GM12878 (cell line): Measurements from ENCODE around the gene ERVH48-1. TPM values are rescaled to one million over a fixed set of nuclear protein-coding genes. Genes with fewer than 3 reads are reported as not detected.
A peak's percentile ranks its signal among the peaks of the same experiment; 100 is the strongest.

Source experiments
- BCL11A ChIP-seq: IDR thresholded peaks from 2 replicates; pipeline ENCODE4 v1.6.1; 2011; ENCODE audit warnings: low read depth, low read length
- BCLAF1 ChIP-seq: fragments of 450-650 bp; IDR thresholded peaks from 2 replicates; pipeline ENCODE4 v1.6.1; 2017; ENCODE audit warnings: antibody characterized with exemption, mild to moderate bottlenecking, moderate library complexity
- BRCA1 ChIP-seq: IDR thresholded peaks from 2 replicates; pipeline ENCODE4 v1.6.1; 2011; ENCODE audit warnings: low read depth, low read length, improper control_type of control experiment
- CEBPZ ChIP-seq: fragments of 150-350 bp; IDR thresholded peaks from 2 replicates; pipeline ENCODE4 v1.6.1; 2016; ENCODE audit warnings: low read depth, low read length
- CREB1 ChIP-seq: IDR thresholded peaks from 2 replicates; pipeline ENCODE4 v1.6.1; 2012; ENCODE audit warnings: low read depth, mild to moderate bottlenecking, inconsistent platforms
- EGR1 ChIP-seq, 2 experiments: IDR thresholded peaks; 1 replicate in 1 of 2; 2 replicates in 1 of 2; pipeline ENCODE4 v1.6.1; 2011 to 2012; ENCODE audit warnings: low read depth in 2 of 2, low read length in 2 of 2, borderline replicate concordance in 1 of 2, mild to moderate bottlenecking in 1 of 2, moderate library complexity in 1 of 2
- FOXK2 ChIP-seq: fragments of 450-650 bp; IDR thresholded peaks from 2 replicates; pipeline ENCODE4 v1.6.1; 2017; ENCODE audit warnings: mild to moderate bottlenecking, moderate library complexity
- MTA2 ChIP-seq: fragments of 450-650 bp; IDR thresholded peaks from 2 replicates; pipeline ENCODE4 v1.6.1; 2016; ENCODE audit warnings: low read depth, mild to moderate bottlenecking, moderate library complexity
- MYC ChIP-seq: IDR thresholded peaks from 2 replicates; pipeline ENCODE4 v1.6.1; 2011; ENCODE audit warnings: mild to moderate bottlenecking, low read length, moderate library complexity, inconsistent platforms; ENCODE audit not compliant: insufficient read depth, insufficient replicate concordance, insufficient read length, severe bottlenecking
- NFYA ChIP-seq: IDR thresholded peaks from 2 replicates; pipeline ENCODE4 v1.6.1; 2011; ENCODE audit warnings: low read depth, mild to moderate bottlenecking, low read length, improper control_type of control experiment, borderline replicate concordance
- NFYB ChIP-seq: IDR thresholded peaks from 2 replicates; pipeline ENCODE4 v1.6.1; 2011; ENCODE audit warnings: low read depth, mild to moderate bottlenecking, low read length, improper control_type of control experiment, moderate library complexity; ENCODE audit not compliant: insufficient read depth
- NKRF ChIP-seq: fragments of 450-650 bp; conservative IDR thresholded peaks from 2 replicates; pipeline ENCODE4 v1.6.1; 2017; ENCODE audit warnings: mild to moderate bottlenecking, moderate library complexity
- RAD21 ChIP-seq: IDR thresholded peaks from 2 replicates; pipeline ENCODE4 v1.6.1; 2011; ENCODE audit warnings: mild to moderate bottlenecking, low read depth, low read length, moderate library complexity; ENCODE audit not compliant: insufficient read depth
- RUNX3 ChIP-seq: IDR thresholded peaks from 2 replicates; pipeline ENCODE4 v1.6.1; 2012; ENCODE audit warnings: low read length, inconsistent platforms
- SIX5 ChIP-seq: IDR thresholded peaks from 2 replicates; pipeline ENCODE4 v1.6.1; 2011; ENCODE audit warnings: mild to moderate bottlenecking, low read depth, low read length, moderate library complexity; ENCODE audit not compliant: severe bottlenecking
- SMARCA5 ChIP-seq: fragments of 450-650 bp; IDR thresholded peaks from 2 replicates; pipeline ENCODE4 v1.6.1; 2017; ENCODE audit warnings: mild to moderate bottlenecking
- SREBF2 ChIP-seq: IDR thresholded peaks from 2 replicates; pipeline ENCODE4 v1.6.1; 2012; ENCODE audit warnings: mild to moderate bottlenecking, low read length
- SUPT20H ChIP-seq: IDR thresholded peaks from 2 replicates; pipeline ENCODE4 v1.6.1; 2011; ENCODE audit warnings: low read depth, mild to moderate bottlenecking, low read length, moderate library complexity, borderline replicate concordance; ENCODE audit not compliant: control insufficient read depth
- TAF1 ChIP-seq: IDR thresholded peaks from 2 replicates; pipeline ENCODE4 v1.6.1; 2011; ENCODE audit warnings: mild to moderate bottlenecking, low read depth, low read length, borderline replicate concordance
- WRNIP1 ChIP-seq: IDR thresholded peaks from 2 replicates; pipeline ENCODE4 v1.6.1; 2011; ENCODE audit warnings: low read depth, low read length, improper control_type of control experiment, borderline replicate concordance
- YY1 ChIP-seq: IDR thresholded peaks from 2 replicates; pipeline ENCODE4 v1.6.1; 2011; ENCODE audit warnings: low read depth, mild to moderate bottlenecking, low read length
- ZNF207 ChIP-seq: fragments of 450-650 bp; IDR thresholded peaks from 2 replicates; pipeline ENCODE4 v1.6.1; 2014; ENCODE audit warnings: antibody characterized with exemption, mild to moderate bottlenecking, borderline replicate concordance
- ZNF622 ChIP-seq: fragments of 450-650 bp; IDR thresholded peaks from 2 replicates; pipeline ENCODE4 v1.6.1; 2017; ENCODE audit warnings: mild to moderate bottlenecking, inconsistent platforms
- polyA plus RNA-seq, 11 experiments: library from polyadenylated mRNA; depleted of rRNA in 4 of 11; unstranded in 6 of 11; stranded (reverse) in 5 of 11; fragments of >200 nt; fragmentation: Nextera tagmentation in 4 of 11; fragmentation: Illumina TruSeq in 1 of 11; extraction: Ambion mirVana in 4 of 11; extraction: Trizol in 1 of 11; gene quantifications; 1 replicate in 1 of 11; 2 replicates in 10 of 11; pipeline versions ENCODE4 v1.2.1 to v1.2.3, GENCODE V29; 2011 to 2016; ENCODE audit warnings: inconsistent platforms in 2 of 11, missing spikeins in 2 of 11, low read depth in 1 of 11
- total RNA-seq, 4 experiments: library from RNA; depleted of rRNA in 3 of 4; stranded (reverse); fragments of >200 nt in 3 of 4; fragmentation: Illumina TruSeq in 1 of 4; extraction: Trizol in 1 of 4; gene quantifications; 2 replicates each; pipeline versions ENCODE4 v1.2.1 to v1.2.3, GENCODE V29; 2013 to 2021

ERVH48-1 gene
- total and polyA plus RNA-seq, 10 of the 15 experiments (the other 5 are each of a cell fraction or from before 2014, with no cell fraction given), result 0.03 to 0.30 (median 0.13) TPM; not detected in 7

GRCh38 chr21:42973309-42973990, 48.0 kb upstream of the ERVH48-1 start (continued):
- 0 out of 2 replicates have a peak, but pooled peaks have one; percentile 30 for TF ChIP-seq MTA2
- TF ChIP-seq ZNF622, result no peak
- TF ChIP-seq NFYA, result no peak
- no peak for TF ChIP-seq YY1
- no peak for TF ChIP-seq RAD21
- no peak; the same call in 1 of the 2 replicates for TF ChIP-seq ZNF207
- no peak for TF ChIP-seq FOXK2
- no peak for TF ChIP-seq TAF1
- TF ChIP-seq CREB1, result no peak
- no peak for TF ChIP-seq CEBPZ
- TF ChIP-seq NKRF, result 0 out of 2 replicates have a peak, but pooled peaks have one; percentile 26
- TF ChIP-seq SIX5, result no peak
- TF ChIP-seq SUPT20H, result no peak
- TF ChIP-seq RUNX3, result no peak; the same call in 1 of the 2 replicates
- no peak for TF ChIP-seq SREBF2
- TF ChIP-seq SMARCA5, result no peak
- no peak for TF ChIP-seq MYC
- no peak for TF ChIP-seq BCLAF1
- TF ChIP-seq BCL11A, result no peak
- no peak for TF ChIP-seq BRCA1
- no peak for TF ChIP-seq WRNIP1
- no peak for TF ChIP-seq EGR1 (IDR thresholded peaks at IDR 0.05; ENCODE audit: borderline replicate concordance in 1 of 2, low read depth in 2 of 2, low read length in 2 of 2)
- no peak for TF ChIP-seq NFYB
